ENCODE results near the gene FBXO9. TPM values are rescaled to one million over a fixed set of nuclear protein-coding genes. Genes with fewer than 3 reads are reported as not detected.
"Not testable (repeated sequence)": the region's sequence is repeated elsewhere in the genome, so short reads cannot be mapped to it uniquely, and the experiment has no call there.

Gene FBXO9
- total RNA-seq, 1 donor from 2014 or later, result 61.4 TPM

DNA sequence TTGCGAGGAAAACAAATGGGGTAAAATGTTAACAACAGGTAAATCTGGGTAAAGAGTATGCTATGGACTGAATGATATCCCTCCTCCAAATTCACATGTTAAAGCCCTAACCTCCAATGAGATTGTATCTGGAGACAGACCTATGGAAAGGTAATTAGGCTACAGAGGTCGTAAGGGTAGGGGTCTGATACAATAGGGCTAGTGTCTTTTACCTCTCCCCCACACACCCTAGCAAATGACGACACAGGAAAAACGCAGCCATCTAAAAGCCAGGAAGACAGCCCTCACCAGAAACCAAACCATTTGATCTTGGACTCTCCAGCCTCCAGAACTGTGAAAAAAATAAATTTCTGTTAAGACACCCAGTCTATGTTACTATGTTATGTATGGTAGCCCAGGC is 20.6 kb upstream of the FBXO9 start:
- intact Hi-C loops (cut with DNase I), result no loop called here
- Histone ChIP-seq H3K4me1 (peaks cover 18% of the 10 kb centered on the region), H3K36me3 (peaks cover 0 to 15% of the 10 kb centered on the region in 2 donors)

DNA sequence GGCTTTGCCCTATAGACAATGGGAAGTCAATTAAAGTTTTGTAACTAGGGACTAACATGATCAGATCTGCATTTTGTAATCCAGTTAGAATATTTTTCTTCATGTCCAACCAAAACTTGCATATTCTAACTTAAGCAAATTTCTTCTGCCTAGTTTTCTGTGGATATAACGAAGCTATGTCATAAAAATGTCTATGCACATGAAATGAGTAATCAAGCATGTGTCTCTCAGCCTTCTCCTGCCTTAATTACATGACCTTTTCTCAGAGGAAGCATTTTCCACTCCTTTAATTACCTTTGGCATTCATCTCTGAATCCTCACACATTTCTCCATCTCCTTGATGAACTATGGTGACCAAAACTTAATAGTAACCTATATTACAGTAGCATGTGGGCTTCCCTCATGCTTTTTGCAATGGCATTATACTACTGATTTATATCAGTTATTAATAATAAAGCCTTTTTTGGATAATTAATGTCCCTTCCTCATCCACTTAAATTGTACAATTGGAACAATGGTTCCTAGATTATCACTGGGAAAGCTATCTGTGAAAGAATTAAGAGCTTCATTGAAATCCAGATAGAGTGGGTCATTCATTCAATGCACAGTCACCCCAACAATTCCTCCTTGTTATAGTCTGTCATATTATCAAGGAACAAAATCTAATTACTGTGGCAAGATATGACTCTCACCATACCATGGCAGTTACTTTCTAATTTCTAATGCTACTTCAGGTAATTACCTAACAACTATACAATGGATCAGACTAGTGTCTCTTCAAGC is 19.1 kb upstream of the FBXO9 start:
- intact Hi-C loops (cut with DNase I), result no loop called here
- TF ChIP-seq POLR2AphosphoS5 (IDR thresholded peaks at IDR 0.05; ENCODE audit: insufficient read depth in 1 of 2, low read depth in 1 of 2), result no peak
- TF ChIP-seq CTCF (IDR thresholded peaks at IDR 0.05), result no peak
- no peak for TF ChIP-seq POLR2A (IDR thresholded peaks at IDR 0.05)
- no peak overlapping the region for H3K27ac ChIP-seq
- no peak overlapping the region for H3K4me3 ChIP-seq
- no peak for DNase-seq (ENCODE audit: extremely low spot score in 2 of 2)
- peaks cover 18% of the 10 kb centered on the region for H3K4me1 ChIP-seq
- H3K27me3 ChIP-seq, result no peaks in the 10 kb centered on the region
- H3K9me3 ChIP-seq, result no peaks in the 10 kb centered on the region
- peaks cover 0 to under 1% of the 10 kb centered on the region in 2 donors for H3K36me3 ChIP-seq

More for the DNA sequence above, 20.6 kb upstream of the FBXO9 start:
- TF ChIP-seq POLR2A (IDR thresholded peaks at IDR 0.05) (no peak), POLR2AphosphoS5 (IDR thresholded peaks at IDR 0.05; ENCODE audit: insufficient read depth in 1 of 2, low read depth in 1 of 2) (no peak), CTCF (IDR thresholded peaks at IDR 0.05) (no peak)
- no peak for DNase-seq (ENCODE audit: extremely low spot score in 2 of 2)
- Histone ChIP-seq H3K9me3 (no peaks in the 10 kb centered on the region), H3K27me3 (no peaks in the 10 kb centered on the region), H3K4me3 (no peak overlapping the region), H3K27ac (no peak overlapping the region)

GRCh38 chr6:53048431-53049195 is 16.6 kb upstream of the FBXO9 start:
- no peaks in the 10 kb centered on the region for H3K9me3 ChIP-seq
- H3K4me3 ChIP-seq, result no peak overlapping the region
- DNase-seq (ENCODE audit: extremely low spot score in 2 of 2), result no peak
- H3K4me1 ChIP-seq, result peaks cover 9% of the 10 kb centered on the region
- H3K27ac ChIP-seq, result no peak overlapping the region
- intact Hi-C loops (cut with DNase I), result no loop called here
- no peaks in the 10 kb centered on the region for H3K27me3 ChIP-seq
- no peak for TF ChIP-seq POLR2A (IDR thresholded peaks at IDR 0.05)
- TF ChIP-seq POLR2AphosphoS5 (IDR thresholded peaks at IDR 0.05; ENCODE audit: insufficient read depth in 1 of 2, low read depth in 1 of 2), result no peak
- TF ChIP-seq CTCF (IDR thresholded peaks at IDR 0.05), result no peak
- peaks cover 0 to 4% of the 10 kb centered on the region in 2 donors for H3K36me3 ChIP-seq

- TF ChIP-seq POLR2AphosphoS5 (IDR thresholded peaks at IDR 0.05; ENCODE audit: insufficient read depth in 1 of 2, low read depth in 1 of 2) (no peak), CTCF (IDR thresholded peaks at IDR 0.05) (no peak), POLR2A (IDR thresholded peaks at IDR 0.05) (no peak)
- Histone ChIP-seq H3K9me3 (no peaks in the 10 kb centered on the region), H3K27ac (no peak overlapping the region), H3K36me3 (peaks cover 0 to 4% of the 10 kb centered on the region in 2 donors), H3K4me1 (peaks cover 9% of the 10 kb centered on the region), H3K27me3 (no peaks in the 10 kb centered on the region), H3K4me3 (no peak overlapping the region)
- intact Hi-C loops (cut with DNase I), result no loop called here
- DNase-seq (ENCODE audit: extremely low spot score in 2 of 2), result no peak
These were observed 15.8 kb upstream of the FBXO9 start for GRCh38 chr6:53049415-53049814.

- H3K9me3 ChIP-seq; H3K36me3 ChIP-seq; DNase-seq (ENCODE audit: extremely low spot score in 2 of 2); intact Hi-C loops (cut with DNase I); H3K27ac ChIP-seq; H3K4me3 ChIP-seq; H3K27me3 ChIP-seq: not testable (repeated sequence)
- H3K4me1 ChIP-seq, result peaks cover 27% of the 10 kb centered on the region
These were observed 13.1 kb upstream of the FBXO9 start for GRCh38 chr6:53052152-53052551.
